ENCODE measurements around the gene SH3GL3. TPM values are rescaled to one million over a fixed set of nuclear protein-coding genes. Genes with fewer than 3 reads are reported as not detected.

SH3GL3 gene
- polyA plus RNA-seq, 1 of the 3 experiments (the other 2 are of a cell fraction), result not detected

DNA sequence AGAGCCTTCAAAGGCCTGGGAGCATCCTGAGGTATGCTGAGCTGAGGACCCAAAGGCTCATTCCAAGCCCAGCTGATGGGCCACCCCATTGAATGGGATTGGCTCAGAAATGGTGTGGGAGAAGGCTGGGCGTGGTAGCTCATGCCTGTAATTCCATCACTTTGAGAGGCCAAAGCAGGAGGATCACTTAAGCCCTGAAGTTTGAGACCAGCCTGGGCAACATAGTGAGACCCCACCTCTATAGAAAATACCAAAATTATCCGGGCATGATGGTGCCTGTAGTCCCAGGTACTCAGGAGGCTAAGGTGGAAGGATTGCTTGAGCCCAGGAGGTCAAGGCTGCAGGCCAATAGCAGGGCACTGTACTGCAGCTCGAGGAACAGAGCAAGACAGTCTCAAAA is 163.0 kb downstream of the SH3GL3 start:
- Histone ChIP-seq H3K36me3 (replicated peaks in 1 of 2; ENCODE audit: control insufficient read depth in 1 of 2, insufficient read depth in 2 of 2, low read length in 1 of 2) (no peaks in the 10 kb centered on the region), H3K4me3 (ENCODE audit: low read depth in 2 of 2, low read length in 1 of 2) (no peak overlapping the region), H3F3A (replicated peaks; ENCODE audit: insufficient read depth) (no peaks in the 10 kb centered on the region), H3K27ac (ENCODE audit: low read depth in 2 of 2, low read length in 1 of 2) (no peak overlapping the region), H4K20me1 (ENCODE audit: insufficient read depth) (no peaks in the 10 kb centered on the region), H3K27me3 (ENCODE audit: insufficient read depth) (no peaks in the 10 kb centered on the region; the same call in 1 of the 2 replicates), H3K4me1 (ENCODE audit: control insufficient read depth in 1 of 2, insufficient read depth in 2 of 2, low read depth in 1 of 2, low read length in 1 of 2) (no peaks in the 10 kb centered on the region), H2AFZ (ENCODE audit: low read depth) (no peak overlapping the region), H3K9me3 (no peaks in the 10 kb centered on the region), H3K79me2 (ENCODE audit: insufficient read depth) (no peaks in the 10 kb centered on the region), H3K9me2 (no peaks in the 10 kb centered on the region), H3K4me2 (no peak overlapping the region), H3K9ac (no peak overlapping the region)
- ChIA-PET POLR2A (no interaction called here), CTCF (interaction anchor here (2.2 kb wide), 1 partner anchor 45 kb away, joined by 5 read pairs; no protein-coding TSS in a partner anchor)
- WGBS (ENCODE audit: low lambda C conversion rate), result 0% methylated on average over 3 of the region's 3 CpGs
- TF ChIP-seq IRF3 (IDR thresholded peaks at IDR 0.05; ENCODE audit: low read depth, low read length), result no peak
- TF ChIP-seq FOXM1 (IDR thresholded peaks at IDR 0.05; ENCODE audit: low read depth), result no peak
- no peak for TF ChIP-seq MXI1 (IDR thresholded peaks at IDR 0.05; ENCODE audit: low read depth, low read length)
- TF ChIP-seq FOXJ3 (CRISPR knock-in tag; IDR thresholded peaks at IDR 0.05), result no peak
- TF ChIP-seq, protein P1, sequence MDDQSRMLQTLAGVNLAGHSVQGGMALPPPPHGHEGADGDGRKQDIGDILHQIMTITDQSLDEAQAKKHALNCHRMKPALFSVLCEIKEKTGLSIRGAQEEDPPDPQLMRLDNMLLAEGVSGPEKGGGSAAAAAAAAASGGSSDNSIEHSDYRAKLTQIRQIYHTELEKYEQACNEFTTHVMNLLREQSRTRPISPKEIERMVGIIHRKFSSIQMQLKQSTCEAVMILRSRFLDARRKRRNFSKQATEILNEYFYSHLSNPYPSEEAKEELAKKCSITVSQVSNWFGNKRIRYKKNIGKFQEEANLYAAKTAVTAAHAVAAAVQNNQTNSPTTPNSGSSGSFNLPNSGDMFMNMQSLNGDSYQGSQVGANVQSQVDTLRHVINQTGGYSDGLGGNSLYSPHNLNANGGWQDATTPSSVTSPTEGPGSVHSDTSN (IDR thresholded peaks at IDR 0.05), result no peak
- TF ChIP-seq NRF1 (IDR thresholded peaks at IDR 0.05; ENCODE audit: low read depth, low read length), result no peak
- TF ChIP-seq SIN3A (IDR thresholded peaks at IDR 0.05; ENCODE audit: borderline replicate concordance, low read depth, low read length), result no peak
- no peak for TF ChIP-seq YY1 (IDR thresholded peaks at IDR 0.05; ENCODE audit: low read depth)
- no peak for TF ChIP-seq SMC3 (IDR thresholded peaks at IDR 0.05; ENCODE audit: low read depth, low read length)
- no peak for TF ChIP-seq EZH2phosphoT487 (IDR thresholded peaks at IDR 0.05; ENCODE audit: borderline replicate concordance, low read depth)
- TF ChIP-seq EP300 (IDR thresholded peaks at IDR 0.05; ENCODE audit: borderline replicate concordance in 1 of 2, low read depth in 1 of 2, low read length in 1 of 2), result no peak
- no peak for TF ChIP-seq GABPA (IDR thresholded peaks at IDR 0.05; ENCODE audit: low read depth)
- TF ChIP-seq, protein P2, sequence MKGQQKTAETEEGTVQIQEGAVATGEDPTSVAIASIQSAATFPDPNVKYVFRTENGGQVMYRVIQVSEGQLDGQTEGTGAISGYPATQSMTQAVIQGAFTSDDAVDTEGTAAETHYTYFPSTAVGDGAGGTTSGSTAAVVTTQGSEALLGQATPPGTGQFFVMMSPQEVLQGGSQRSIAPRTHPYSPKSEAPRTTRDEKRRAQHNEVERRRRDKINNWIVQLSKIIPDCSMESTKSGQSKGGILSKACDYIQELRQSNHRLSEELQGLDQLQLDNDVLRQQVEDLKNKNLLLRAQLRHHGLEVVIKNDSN (IDR thresholded peaks at IDR 0.05; ENCODE audit: borderline replicate concordance, low read depth), result no peak
- no peak for TF ChIP-seq GATA2 (CRISPR knock-in tag; IDR thresholded peaks at IDR 0.05)
- TF ChIP-seq MAX (IDR thresholded peaks at IDR 0.05; ENCODE audit: low read depth), result no peak
- TF ChIP-seq ELF1 (IDR thresholded peaks at IDR 0.05), result no peak
- no peak for TF ChIP-seq RXRA (IDR thresholded peaks at IDR 0.05; ENCODE audit: borderline replicate concordance, low read depth)
- no peak for TF ChIP-seq RCOR1 (IDR thresholded peaks at IDR 0.05; ENCODE audit: low read length)
- no peak for TF ChIP-seq CHD2 (IDR thresholded peaks at IDR 0.05; ENCODE audit: low read length, partially characterized antibody)
- no peak for DNase-seq

Measured in SK-N-SH (cell line).